Measurements from ENCODE around the gene FAM204A.

FAM204A gene

GRCh38 chr10:118330295-118331076, 11.6 kb downstream of the FAM204A start:
- DNase-seq: no peak

DNA sequence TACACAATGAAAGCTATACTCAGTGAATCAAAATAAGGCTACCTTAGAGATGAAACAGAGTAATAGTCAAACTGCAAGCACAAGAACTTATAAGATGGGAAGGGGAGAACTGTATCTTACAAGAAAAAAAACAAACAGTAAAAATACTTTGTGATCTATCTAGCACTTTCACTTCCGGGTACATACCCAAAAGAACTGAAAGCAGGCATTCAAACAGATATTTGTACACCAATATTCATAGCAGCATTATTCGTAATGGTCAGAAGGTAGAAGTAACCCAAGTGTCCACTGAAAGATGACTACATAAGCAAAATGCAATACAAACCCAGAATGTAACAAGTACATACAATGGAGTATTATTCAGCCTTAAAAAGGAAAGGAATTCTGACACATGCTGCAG, 18.0 kb downstream of the FAM204A start:
- DNase-seq: no peak

DNA sequence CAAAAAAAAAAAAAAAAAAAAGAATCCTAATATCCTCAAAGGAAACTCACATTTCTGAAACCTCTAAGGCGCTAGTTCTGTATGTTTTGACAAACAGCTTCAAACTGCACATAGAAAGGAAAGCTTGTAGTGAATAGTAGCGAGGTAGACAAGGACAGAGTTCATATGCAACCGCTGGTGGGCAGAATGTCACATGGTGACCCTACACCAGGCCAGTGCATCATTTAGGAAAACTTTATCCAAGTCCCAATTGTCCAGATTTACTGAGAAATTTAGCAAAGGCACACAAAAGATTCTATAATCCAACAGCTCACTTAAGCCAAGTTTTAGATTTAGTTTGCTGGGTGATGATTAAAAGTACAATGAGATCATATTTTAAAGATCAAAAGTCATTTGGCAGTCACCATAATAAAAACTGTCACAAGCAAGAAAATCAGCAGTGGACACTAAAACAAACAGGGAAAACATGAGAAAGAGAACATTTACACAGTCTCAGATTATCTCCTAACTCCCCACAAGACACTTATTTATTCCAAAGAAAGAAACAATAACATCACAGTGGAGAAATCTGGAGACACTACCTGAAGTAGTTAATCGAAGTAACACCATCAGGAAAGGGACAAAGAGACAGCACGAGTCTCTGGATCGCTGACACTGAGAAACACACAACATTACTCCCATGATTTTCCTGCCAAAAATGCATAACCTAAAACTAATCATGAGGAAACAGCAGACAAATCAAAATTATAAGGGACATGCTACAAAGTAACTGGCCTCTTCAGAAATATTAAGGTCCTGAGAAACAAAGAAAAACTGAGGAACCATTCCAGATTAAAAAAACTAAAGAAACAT, 20.2 kb downstream of the FAM204A start:
- DNase-seq: no peak

DNA sequence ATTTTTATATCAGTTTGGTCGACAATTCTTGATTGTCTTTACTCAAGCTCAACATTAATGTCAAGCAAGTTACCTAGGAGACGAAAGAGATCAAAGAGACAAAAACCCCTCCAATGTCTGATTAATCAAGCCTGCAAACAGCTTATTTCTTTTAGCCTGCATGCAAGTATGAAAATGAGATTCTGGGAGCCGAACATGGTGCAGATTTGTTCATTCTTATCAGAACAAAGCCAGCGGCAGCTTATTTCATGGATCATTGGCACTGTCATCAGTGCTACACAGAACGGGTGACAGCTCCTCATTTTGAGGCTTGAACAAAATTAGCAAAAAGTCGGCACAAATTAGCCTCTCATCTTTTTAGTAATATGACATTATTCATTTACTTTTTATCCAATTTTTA, 26.5 kb downstream of the FAM204A start:
- no peak for DNase-seq

DNA sequence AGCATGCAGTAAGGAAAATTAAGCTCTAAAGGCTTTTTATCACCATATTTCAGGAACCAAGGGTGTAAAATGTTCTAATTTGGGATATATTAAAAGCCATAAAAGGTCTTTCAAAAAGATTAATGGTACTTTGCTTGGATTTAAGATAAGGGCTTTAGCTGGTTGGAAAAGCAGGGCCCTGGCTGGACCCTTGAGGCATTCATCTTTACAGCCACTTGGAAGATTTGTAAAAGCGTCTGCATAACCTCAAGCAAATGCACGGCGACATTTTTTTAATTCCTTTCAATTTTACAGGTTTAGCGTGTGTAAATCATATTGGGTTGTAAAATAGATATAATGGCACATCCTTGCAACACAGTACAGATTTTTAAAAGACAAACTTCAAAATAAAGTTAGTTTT, 27.2 kb downstream of the FAM204A start:
- no peak for DNase-seq

DNA sequence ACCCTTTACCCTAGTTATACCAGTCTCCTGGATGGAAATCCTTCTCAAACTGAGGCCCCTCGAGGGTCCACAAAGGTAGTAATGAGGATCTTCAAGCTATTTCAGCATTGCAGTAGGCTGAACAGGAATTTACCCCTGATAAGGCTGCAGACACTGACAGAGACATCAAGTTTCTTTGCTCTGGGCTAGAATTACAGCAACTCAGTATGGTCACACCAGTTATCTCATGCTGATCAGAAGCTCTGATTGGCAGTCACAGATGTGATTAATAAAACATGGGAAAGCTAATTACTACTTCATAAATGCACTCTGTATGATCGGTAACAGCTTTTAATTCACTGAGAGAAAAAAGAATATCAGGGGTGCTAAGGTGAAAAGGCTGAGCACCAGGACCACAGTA, 30.6 kb downstream of the FAM204A start:
- no peak for DNase-seq

- no peak for DNase-seq
Observed at GRCh38 chr10:118310822-118311221, 31.3 kb downstream of the FAM204A start.

GRCh38 chr10:118309911-118310310, 32.2 kb downstream of the FAM204A start:
- no peak for DNase-seq

- no peak for DNase-seq
Observed at GRCh38 chr10:118308664-118309063, 33.5 kb downstream of the FAM204A start.

DNA sequence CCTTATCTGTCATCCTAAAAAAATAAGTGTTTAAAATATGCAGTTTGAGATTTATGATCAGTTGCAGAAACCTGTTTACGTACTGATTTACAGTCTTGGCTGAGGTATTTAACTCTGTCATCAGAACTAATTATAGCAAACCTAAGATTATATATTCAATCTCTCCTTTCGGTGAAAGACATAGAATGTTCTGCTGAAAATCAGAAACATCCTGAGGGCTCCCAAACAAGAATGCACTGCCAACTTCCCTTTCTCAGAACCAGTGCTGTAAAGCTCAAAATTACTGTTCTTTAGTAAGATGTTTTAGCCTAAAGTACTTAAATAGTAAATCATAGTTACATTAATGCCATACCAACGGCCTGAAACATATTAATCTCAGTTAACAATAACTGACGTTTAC, 34.3 kb downstream of the FAM204A start:
- no peak for DNase-seq

DNA sequence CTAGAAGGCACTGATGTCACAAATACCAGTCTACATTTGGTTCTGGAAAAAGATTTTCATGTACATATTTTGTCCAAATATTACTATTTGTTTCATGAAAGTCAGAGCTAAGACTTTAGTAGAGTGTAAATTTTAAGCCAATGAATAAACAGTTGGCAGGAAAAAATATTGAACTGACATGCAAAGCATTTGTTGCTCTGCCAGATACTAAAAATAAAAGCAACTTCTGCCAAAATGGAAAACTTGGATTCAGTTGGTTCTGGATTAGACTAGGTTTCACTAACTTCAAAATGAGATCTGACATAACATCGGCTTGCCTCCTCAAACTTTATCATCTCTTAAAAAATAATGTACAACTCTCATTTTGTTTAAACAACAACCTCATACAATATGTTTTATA, 34.9 kb downstream of the FAM204A start:
- DNase-seq: no peak

DNA sequence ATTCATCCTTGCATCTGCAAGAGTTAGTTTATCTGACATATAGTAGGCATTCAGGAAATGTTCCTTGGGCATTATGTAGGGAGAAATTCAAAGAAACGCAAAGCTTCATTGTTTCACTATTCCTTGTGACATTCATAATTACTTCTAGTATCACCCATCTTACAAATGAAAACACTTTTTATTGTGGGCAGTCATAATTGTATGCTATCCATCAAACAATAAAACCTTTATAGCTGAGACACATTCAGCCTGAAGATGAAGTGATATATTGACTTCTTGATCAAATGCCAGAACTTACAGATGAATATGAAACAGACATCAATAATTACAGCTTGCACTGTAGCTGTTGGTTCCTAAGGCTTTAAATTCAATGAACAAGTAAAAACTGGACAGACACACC, 36.4 kb downstream of the FAM204A start:
- no peak for DNase-seq

GRCh38 chr10:118304521-118304920, 37.6 kb downstream of the FAM204A start:
- DNase-seq: no peak

DNA sequence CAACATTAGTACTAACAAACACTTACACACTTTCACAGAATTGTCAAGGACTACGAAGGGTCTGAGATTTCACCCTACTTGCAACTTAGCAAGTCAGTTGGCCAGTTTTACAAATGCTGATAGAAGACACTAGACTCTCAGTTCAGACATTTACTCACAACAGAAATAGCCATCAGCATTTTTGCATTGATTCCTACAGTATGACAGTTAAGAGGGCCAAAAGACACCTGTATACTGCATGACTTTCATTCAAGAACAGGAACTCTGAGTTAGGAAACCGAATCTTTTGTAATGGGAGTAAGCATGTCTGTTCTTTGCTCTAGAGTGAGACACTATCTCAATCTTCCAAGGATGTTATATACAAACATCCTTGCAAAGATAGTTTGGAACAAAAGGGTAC, 40.9 kb downstream of the FAM204A start:
- DNase-seq: no peak

DNA sequence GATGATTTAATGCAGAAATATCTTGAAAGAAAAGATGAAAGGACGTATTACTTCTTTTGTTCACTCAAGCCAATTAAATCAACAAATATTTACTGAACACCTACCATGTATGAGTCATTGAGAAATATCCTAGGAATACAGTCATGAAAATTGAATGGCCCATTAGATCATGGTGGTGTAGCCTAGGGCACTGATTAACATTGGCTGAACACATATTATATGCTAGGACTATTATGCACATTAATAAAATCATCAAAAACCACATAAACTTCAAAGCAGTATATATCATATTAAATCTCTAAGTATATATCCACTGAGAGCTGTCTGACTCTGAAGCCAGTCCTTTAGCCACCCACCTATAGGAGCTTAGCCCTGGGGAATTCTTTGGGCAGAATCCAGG, 41.8 kb downstream of the FAM204A start:
- no peak for DNase-seq

DNA sequence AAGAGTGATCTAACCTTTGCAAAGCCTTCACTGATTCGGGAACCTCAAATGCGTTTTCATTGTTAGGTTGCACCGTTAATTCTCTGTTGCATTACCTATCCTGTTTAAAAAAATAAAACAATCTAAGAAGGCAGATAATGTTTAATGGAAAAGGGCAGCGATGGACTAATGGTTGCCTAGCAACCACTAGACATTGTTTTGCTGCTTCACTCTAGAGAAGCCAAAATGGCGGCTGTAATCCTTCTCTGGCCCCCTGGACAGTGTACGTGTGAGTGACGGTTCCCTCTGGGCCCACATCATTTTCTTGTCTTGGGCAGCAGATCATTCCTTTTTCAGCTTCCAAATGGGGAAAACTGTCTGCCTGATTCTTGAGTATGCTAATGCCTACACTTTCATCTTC, 43.3 kb downstream of the FAM204A start:
- DNase-seq: no peak

- no peak for DNase-seq
Observed at GRCh38 chr10:118291122-118291521, 51.0 kb downstream of the FAM204A start.

DNA sequence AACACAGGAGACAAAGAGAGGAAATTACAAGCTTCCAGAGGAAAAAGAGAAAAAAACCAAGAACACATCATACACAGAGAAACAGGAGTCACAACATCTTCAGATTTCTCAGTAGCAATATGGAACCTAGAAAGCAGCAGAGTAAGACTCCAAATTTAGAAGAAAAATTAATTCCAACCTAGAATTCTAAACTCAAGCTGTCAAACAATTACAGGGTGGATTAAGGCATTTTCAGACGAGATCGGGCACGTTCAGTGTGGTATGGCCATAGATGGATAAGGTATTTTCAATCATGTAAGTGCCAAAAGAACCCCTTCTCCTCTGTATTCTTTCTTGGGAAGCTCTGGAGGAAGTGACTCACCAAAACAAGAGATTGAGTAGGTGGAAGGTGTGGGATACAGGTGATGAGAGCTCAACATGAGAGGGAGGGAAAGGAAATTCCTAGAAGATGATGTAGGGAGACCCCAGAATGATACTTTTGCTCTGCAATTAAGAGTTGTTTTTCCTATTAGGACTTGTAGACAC, 51.6 kb downstream of the FAM204A start:
- DNase-seq: no peak

DNA sequence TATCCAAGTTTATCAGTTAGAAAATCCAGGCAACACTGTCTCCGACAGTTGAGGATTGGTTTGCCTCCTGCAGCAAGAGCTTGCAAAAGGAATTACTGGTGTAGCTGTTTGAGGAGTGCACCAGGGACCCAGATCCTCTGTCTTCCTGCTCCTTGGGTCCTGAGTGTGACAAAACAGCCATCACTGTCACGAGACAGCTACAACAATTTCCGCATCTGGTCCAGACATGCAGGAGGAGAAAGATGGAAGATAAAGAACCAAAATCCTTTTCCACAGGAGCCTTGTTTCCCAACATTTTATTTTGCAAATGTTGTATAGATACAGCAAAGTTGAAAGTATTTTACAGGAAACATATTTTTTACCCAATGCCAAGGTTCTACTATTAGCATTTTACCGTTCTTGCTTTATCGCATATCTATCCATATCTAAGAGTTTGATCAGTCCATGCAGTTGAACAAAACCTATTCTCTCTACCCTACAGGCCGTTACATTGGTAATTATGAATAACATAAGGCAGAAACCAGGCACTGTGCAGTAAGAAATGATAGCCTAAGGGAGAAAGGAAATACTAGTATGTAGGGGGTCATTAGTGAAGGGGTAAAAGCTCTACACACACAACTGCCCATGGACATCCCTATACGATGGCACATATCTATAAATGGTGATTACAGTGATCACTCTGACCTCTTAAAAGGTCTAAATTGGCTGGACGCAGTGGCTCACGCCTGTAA, 54.9 kb downstream of the FAM204A start:
- no peak for DNase-seq

GRCh38 chr10:118286051-118286838, 55.9 kb downstream of the FAM204A start:
- no peak for DNase-seq

DNA sequence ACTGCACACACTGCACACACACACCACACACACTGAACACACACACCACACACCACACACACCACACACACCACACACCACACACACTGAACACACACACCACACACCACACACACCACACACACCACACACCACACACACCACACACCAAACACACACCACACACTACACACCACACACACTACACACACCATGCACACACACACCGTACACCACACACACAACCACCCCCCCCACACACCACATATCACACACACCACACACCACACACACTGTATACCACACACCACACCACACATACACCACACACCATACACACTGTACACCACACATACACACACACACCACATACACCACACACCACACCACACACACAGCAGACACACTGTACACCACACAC, 59.5 kb downstream of the FAM204A start:
- no peak for DNase-seq

DNA sequence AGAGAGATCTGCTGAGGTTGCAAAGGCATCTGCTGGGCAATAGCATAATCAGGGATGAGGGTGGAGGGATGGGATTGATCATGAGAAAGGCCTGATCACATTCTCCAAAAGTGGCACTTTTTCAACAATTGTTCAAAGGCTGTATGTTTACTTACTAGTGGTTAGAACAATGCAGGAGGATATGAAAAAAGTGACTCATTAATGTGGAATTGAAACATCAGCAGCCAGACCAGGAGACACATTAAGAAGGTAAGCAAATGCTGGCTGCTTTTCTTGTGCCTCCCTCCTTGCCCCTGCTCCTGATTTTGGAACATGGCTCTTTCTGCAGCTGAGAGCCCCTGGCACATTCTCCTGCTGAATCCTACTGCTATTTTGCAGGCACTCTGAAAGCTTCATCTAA, 63.5 kb downstream of the FAM204A start:
- DNase-seq: no peak

DNA sequence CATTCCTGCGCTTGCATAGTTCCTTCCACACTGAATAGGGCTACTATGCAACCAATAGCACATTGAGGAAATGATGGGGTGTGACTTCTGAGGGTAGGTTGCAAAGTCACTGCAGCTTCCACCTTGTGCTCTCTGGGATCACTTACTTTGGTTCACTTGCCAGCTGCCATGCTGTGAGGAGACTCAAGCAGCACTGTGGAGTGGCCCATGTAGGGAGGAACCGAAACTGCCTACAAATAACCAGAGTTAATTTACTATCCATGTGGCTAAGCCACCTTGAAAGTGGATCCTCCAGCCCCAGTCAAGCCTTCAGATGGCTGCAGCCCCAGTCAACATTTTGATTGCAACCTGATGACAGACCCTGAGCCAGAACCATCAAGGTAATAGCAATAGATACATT, 64.3 kb downstream of the FAM204A start:
- DNase-seq: no peak
